ENCODE measurements around the gene SLC26A6. TPM values are rescaled to one million over a fixed set of nuclear protein-coding genes. Genes with fewer than 3 reads are reported as not detected.

The SLC26A6 gene
- total RNA-seq, 1 donor from 2014 or later = 76.1 TPM

DNA sequence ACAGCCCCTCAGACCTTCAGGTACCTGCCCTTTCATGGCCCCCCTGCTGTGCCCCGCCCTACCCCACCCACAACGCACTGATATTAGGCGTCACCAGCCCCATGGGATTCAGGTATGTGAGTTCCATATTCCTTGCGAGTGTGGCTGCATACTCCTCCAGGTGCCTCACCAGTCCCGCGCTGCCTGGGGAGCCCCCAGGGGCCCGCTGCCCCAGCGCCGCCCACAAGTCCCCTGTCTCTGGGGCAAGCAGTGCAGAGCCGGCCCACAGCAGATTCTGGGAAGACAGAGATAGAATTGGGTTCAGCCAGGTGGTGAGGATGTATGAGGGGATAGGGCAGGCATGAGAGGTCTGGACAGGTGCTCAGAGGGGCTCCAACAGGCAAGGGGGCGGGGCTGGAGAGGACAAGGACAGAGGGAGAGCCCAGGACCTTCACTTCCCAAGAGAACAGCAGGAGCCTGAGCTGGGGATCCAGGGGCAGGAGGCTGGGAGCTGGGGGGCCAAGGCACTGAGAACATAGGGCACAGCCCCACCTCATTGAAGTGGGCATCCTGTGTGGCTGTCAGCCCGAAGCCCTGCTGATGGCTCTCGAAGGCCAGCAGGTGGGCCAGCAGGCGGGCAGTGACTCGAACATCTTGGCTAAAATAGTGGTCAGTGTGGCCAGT lies 13.1 kb upstream of the SLC26A6 start:
- TF ChIP-seq CTCF (IDR thresholded peaks at IDR 0.05; ENCODE audit: unreplicated experiment) = no peak
- Mint-ChIP-seq H3K36me3 (ENCODE audit: low read depth, unreplicated experiment) (peaks cover 10% of the 10 kb centered on the region), H3K4me3 (ENCODE audit: unreplicated experiment) (no peak overlapping the region), H3K27ac (ENCODE audit: unreplicated experiment) (no peak overlapping the region), H3K27me3 (ENCODE audit: unreplicated experiment) (peaks cover 10% of the 10 kb centered on the region), H3K9me3 (ENCODE audit: unreplicated experiment) (no peaks in the 10 kb centered on the region), H3K4me1 (ENCODE audit: unreplicated experiment) (peaks cover 5% of the 10 kb centered on the region)
- DNase-seq (ENCODE audit: low spot score) = no peak

DNA sequence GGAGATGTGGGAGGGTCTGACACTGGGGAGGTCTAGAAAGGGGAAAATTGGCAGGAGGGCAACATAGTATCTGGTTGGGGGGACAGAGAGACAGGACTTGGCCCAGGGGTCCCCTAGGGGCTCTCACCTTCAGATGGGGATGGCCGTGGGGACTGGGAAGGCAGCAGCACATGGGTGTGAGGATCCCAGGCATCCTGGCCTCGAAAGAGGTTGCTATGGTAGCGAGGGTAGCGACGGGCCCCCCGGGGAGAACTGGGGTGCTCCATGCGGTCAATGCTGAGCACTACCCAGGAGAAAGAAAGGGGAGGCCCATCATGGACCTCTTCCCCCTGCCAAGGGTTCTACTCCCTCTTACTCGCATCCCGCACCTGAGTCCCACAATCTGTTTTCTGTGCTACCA lies 12.5 kb upstream of the SLC26A6 start:
- TF ChIP-seq CTCF (IDR thresholded peaks at IDR 0.05; ENCODE audit: unreplicated experiment) = no peak
- Mint-ChIP-seq H3K36me3 (ENCODE audit: low read depth, unreplicated experiment) (peaks cover 10% of the 10 kb centered on the region), H3K27me3 (ENCODE audit: unreplicated experiment) (peaks cover 12% of the 10 kb centered on the region), H3K9me3 (ENCODE audit: unreplicated experiment) (no peaks in the 10 kb centered on the region), H3K4me1 (ENCODE audit: unreplicated experiment) (peaks cover 1% of the 10 kb centered on the region), H3K27ac (ENCODE audit: unreplicated experiment) (no peak overlapping the region), H3K4me3 (ENCODE audit: unreplicated experiment) (no peak overlapping the region)
- no peak for DNase-seq (ENCODE audit: low spot score)

DNA sequence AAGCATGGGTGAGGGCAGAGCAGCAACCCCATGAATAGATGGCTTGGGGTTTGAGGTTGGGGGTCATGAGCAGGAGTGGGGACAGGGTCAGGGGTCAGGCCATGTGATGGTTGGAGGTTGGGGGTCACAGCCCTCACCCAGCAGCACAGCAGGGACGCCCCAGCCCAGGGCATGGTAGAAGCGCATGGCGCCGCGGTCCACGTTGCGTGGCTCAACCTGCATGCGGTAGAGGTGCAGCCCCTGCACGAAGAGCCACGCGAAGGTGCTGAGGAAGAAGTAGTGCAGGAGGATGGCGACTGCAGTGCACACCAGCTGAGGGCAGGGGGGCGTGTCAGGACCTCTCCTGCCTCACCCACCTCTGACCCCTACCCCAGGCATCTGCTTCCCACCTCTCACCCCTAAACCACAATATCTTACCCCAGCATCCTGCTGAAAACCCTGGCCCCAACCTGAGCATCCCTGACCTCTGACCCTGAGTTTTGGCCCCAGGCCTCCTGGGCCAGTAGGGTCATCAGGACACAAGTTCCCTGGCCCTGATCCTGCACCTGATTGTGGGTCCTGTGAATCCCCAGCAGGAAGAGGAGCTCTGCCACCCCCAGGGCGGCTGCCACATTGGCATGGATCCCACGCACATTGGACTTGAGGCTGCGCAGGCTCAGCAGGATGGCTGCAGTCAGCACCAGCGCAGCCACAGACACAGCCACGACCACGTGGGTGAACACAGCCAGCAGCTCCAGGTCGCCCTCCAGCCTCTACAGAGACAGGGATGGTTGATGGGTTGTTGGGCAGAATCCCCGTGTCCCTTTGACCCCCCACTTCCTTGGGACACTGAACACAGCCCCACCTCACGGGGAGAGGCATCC lies 9.9 kb upstream of the SLC26A6 start:
- no peaks in the 10 kb centered on the region for H3K9me3 Mint-ChIP-seq (ENCODE audit: unreplicated experiment)
- peaks cover 12% of the 10 kb centered on the region for H3K36me3 Mint-ChIP-seq (ENCODE audit: low read depth, unreplicated experiment)
- H3K4me3 Mint-ChIP-seq (ENCODE audit: unreplicated experiment) = no peak overlapping the region
- no peak overlapping the region for H3K27ac Mint-ChIP-seq (ENCODE audit: unreplicated experiment)
- no peak for TF ChIP-seq CTCF (IDR thresholded peaks at IDR 0.05; ENCODE audit: unreplicated experiment)
- no peaks in the 10 kb centered on the region for H3K4me1 Mint-ChIP-seq (ENCODE audit: unreplicated experiment)
- peaks cover 13% of the 10 kb centered on the region for H3K27me3 Mint-ChIP-seq (ENCODE audit: unreplicated experiment)
- DNase-seq (ENCODE audit: low spot score) = no peak

DNA sequence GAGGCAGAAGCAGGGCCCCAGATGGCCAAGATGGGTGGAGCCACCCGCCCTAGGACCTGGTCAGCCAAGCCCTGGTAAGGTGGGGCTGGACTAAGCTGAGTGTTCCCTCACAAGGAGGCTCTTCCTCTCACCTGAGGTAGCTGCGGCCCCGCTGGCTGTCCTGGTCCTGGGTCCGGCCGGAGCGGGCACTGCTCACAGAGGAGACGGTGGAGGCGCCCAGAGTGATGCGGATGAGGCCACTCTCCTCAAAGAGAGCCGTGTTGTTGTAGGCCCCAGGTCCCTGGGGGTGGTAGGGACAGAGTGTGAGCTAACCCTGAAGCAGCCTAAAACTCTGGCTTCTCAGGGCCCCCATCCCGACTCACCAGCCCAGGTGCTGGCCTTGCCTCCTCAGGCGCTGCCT lies 7.3 kb upstream of the SLC26A6 start:
- no peak for TF ChIP-seq CTCF (IDR thresholded peaks at IDR 0.05; ENCODE audit: unreplicated experiment)
- DNase-seq (ENCODE audit: low spot score) = no peak
- H3K36me3 Mint-ChIP-seq (ENCODE audit: low read depth, unreplicated experiment) = peaks cover 11% of the 10 kb centered on the region
- peaks cover 8% of the 10 kb centered on the region for H3K4me1 Mint-ChIP-seq (ENCODE audit: unreplicated experiment)
- no peak overlapping the region for H3K4me3 Mint-ChIP-seq (ENCODE audit: unreplicated experiment)
- peaks cover 12% of the 10 kb centered on the region for H3K27me3 Mint-ChIP-seq (ENCODE audit: unreplicated experiment)
- H3K27ac Mint-ChIP-seq (ENCODE audit: unreplicated experiment) = no peak overlapping the region
- no peaks in the 10 kb centered on the region for H3K9me3 Mint-ChIP-seq (ENCODE audit: unreplicated experiment)

GRCh38 chr3:48641396-48641795 lies 6.1 kb upstream of the SLC26A6 start:
- no peak overlapping the region for H3K4me3 Mint-ChIP-seq (ENCODE audit: unreplicated experiment)
- DNase-seq (ENCODE audit: low spot score) = no peak
- H3K9me3 Mint-ChIP-seq (ENCODE audit: unreplicated experiment) = no peaks in the 10 kb centered on the region
- H3K27ac Mint-ChIP-seq (ENCODE audit: unreplicated experiment) = no peak overlapping the region
- peaks cover 18% of the 10 kb centered on the region for H3K4me1 Mint-ChIP-seq (ENCODE audit: unreplicated experiment)
- H3K36me3 Mint-ChIP-seq (ENCODE audit: low read depth, unreplicated experiment) = peaks cover 11% of the 10 kb centered on the region
- TF ChIP-seq CTCF (IDR thresholded peaks at IDR 0.05; ENCODE audit: unreplicated experiment) = no peak
- peaks cover 15% of the 10 kb centered on the region for H3K27me3 Mint-ChIP-seq (ENCODE audit: unreplicated experiment)
